ENCODE results near the gene IDE. TPM values are rescaled to one million over a fixed set of nuclear protein-coding genes. Genes with fewer than 3 reads are reported as not detected.

IDE gene
- total RNA-seq, 1 experiment from 2014 or later = 41.2 TPM

DNA sequence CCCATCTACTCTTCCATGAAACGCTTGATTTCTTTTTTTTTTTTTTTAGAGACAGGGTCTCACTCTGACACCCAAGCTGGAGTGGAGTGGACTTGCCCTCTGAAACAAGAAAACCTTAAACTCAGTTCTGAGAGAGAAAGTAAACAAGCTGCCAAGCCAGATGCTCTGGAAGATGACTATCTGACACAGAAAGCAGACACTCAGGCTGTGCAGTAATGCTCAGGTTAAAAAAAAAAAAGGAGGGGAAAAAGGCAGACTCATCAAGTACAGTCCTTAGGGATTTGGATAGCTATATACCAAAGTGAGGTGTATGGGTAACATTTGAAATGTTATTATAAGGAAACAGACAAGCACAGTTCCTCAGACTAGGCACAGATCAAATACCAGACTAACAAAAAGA, 80.5 kb downstream of the IDE start:
- Histone ChIP-seq H4K20me1 (ENCODE audit: insufficient read depth) (no peaks in the 10 kb centered on the region), H3K27me3 (ENCODE audit: insufficient read depth, low read depth) (no peaks in the 10 kb centered on the region), H2AFZ (no peak overlapping the region), H3F3A (ENCODE audit: insufficient read depth, low read depth) (no peaks in the 10 kb centered on the region), H3K9me3 (ENCODE audit: insufficient read depth, low read depth) (no peaks in the 10 kb centered on the region), H3K4me3 (no peak overlapping the region), H3K27ac (no peak overlapping the region), H3K4me1 (replicated peaks; ENCODE audit: insufficient read depth) (no peaks in the 10 kb centered on the region), H3K4me2 (no peak overlapping the region), H3K79me2 (ENCODE audit: low read depth) (no peaks in the 10 kb centered on the region), H3K9me2 (ENCODE audit: insufficient read depth) (no peaks in the 10 kb centered on the region), H3K36me3 (ENCODE audit: low read depth) (0 out of 2 replicates have a peak, but pooled peaks cover 4% of the 10 kb centered on the region)
- ChIA-PET CTCF (no interaction called here), POLR2A (ENCODE audit: unreplicated experiment) (no interaction called here)
- TF ChIP-seq CTCF (conservative IDR thresholded peaks at IDR 0.05) = no peak
- TF ChIP-seq EZH2 (IDR thresholded peaks at IDR 0.05; ENCODE audit: low read depth) = no peak
- intact Hi-C loops (cut with micrococcal nuclease; ENCODE audit: unreplicated experiment) = no loop called here
- no TSS peak for BruUV-seq (replicated peaks)
- DNase-seq = no peak

DNA sequence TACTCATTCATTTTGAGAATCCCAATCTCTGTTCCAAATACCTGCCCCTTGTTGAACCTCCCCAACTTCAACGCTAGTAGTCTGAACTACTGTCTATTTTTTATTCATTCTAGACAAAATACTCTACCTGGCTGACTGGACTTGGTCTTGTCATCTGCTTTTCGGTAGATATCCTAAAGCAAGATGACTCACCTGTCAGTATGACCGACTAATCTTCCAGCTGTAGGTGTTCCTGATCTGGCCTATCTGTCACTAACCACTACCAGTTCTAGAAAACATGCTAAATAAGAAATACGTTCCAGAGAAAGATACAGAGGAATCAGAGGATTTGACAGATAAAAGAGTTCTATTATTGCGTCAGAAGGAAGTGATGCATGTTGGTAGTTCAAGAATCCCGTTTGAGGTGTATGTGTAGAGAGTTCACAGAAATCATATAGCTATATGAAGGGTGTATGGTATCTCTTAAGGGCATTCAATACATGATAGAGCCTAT, 81.1 kb downstream of the IDE start:
- no peaks in the 10 kb centered on the region for H3K4me1 ChIP-seq (replicated peaks; ENCODE audit: insufficient read depth)
- no TSS peak for BruUV-seq (replicated peaks)
- H3K27me3 ChIP-seq (ENCODE audit: insufficient read depth, low read depth) = no peaks in the 10 kb centered on the region
- CTCF ChIA-PET = no interaction called here
- intact Hi-C loops (cut with micrococcal nuclease; ENCODE audit: unreplicated experiment) = no loop called here
- no peak overlapping the region for H3K27ac ChIP-seq
- H3K4me2 ChIP-seq = no peak overlapping the region
- H3K4me3 ChIP-seq = no peak overlapping the region
- H2AFZ ChIP-seq = no peak overlapping the region
- DNase-seq = no peak
- H3K79me2 ChIP-seq (ENCODE audit: low read depth) = no peaks in the 10 kb centered on the region
- no peaks in the 10 kb centered on the region for H3F3A ChIP-seq (ENCODE audit: insufficient read depth, low read depth)
- no peaks in the 10 kb centered on the region for H3K9me2 ChIP-seq (ENCODE audit: insufficient read depth)
- POLR2A ChIA-PET (ENCODE audit: unreplicated experiment) = no interaction called here
- H4K20me1 ChIP-seq (ENCODE audit: insufficient read depth) = no peaks in the 10 kb centered on the region
- H3K36me3 ChIP-seq (ENCODE audit: low read depth) = 0 out of 2 replicates have a peak, but pooled peaks cover 4% of the 10 kb centered on the region
- H3K9me3 ChIP-seq (ENCODE audit: insufficient read depth, low read depth) = no peaks in the 10 kb centered on the region
- TF ChIP-seq EZH2 (IDR thresholded peaks at IDR 0.05; ENCODE audit: low read depth) (no peak), CTCF (conservative IDR thresholded peaks at IDR 0.05) (no peak)

GRCh38 chr10:92490387-92490786, 83.5 kb downstream of the IDE start:
- H3K4me3 ChIP-seq = no peak overlapping the region
- H3K79me2 ChIP-seq (ENCODE audit: low read depth) = no peaks in the 10 kb centered on the region
- ChIA-PET POLR2A (ENCODE audit: unreplicated experiment) (no interaction called here), CTCF (no interaction called here)
- no peak for DNase-seq
- no peaks in the 10 kb centered on the region for H4K20me1 ChIP-seq (ENCODE audit: insufficient read depth)
- peaks cover 11% of the 10 kb centered on the region; the same call in 1 of the 2 replicates for H3K36me3 ChIP-seq (ENCODE audit: low read depth)
- no peak for TF ChIP-seq EZH2 (IDR thresholded peaks at IDR 0.05; ENCODE audit: low read depth)
- no peak for TF ChIP-seq CTCF (conservative IDR thresholded peaks at IDR 0.05)
- H3K27ac ChIP-seq = no peak overlapping the region
- H3K4me1 ChIP-seq (replicated peaks; ENCODE audit: insufficient read depth) = no peaks in the 10 kb centered on the region
- intact Hi-C loops (cut with micrococcal nuclease; ENCODE audit: unreplicated experiment) = no loop called here
- no TSS peak for BruUV-seq (replicated peaks)
- no peaks in the 10 kb centered on the region for H3K27me3 ChIP-seq (ENCODE audit: insufficient read depth, low read depth)
- H3K4me2 ChIP-seq = no peak overlapping the region
- no peaks in the 10 kb centered on the region for H3K9me2 ChIP-seq (ENCODE audit: insufficient read depth)
- H2AFZ ChIP-seq = no peak overlapping the region
- no peaks in the 10 kb centered on the region for H3F3A ChIP-seq (ENCODE audit: insufficient read depth, low read depth)
- H3K9me3 ChIP-seq (ENCODE audit: insufficient read depth, low read depth) = no peaks in the 10 kb centered on the region
